SU-DHL-6 (cell line): ENCODE results near the gene CPNE5.

Experiments
- H2AFZ ChIP-seq: fragments of 200-600 bp; sonication (generic); 2 replicates; pipeline ENCODE4 v1.6.1; 2014; ENCODE audit warnings: low read depth, mild to moderate bottlenecking, moderate library complexity, mixed read lengths, antibody characterized with exemption, low read length; ENCODE audit not compliant: severe bottlenecking
- H3F3A ChIP-seq: fragments of 200-600 bp; shearing (Covaris generic); 2 replicates; pipeline ENCODE4 v1.6.0; 2016; ENCODE audit warnings: antibody characterized with exemption, mild to moderate bottlenecking; ENCODE audit not compliant: insufficient read depth
- H3K27ac ChIP-seq: fragments of 200-600 bp; sonication (generic); 2 replicates; pipeline ENCODE4 v1.5.1; 2016; ENCODE audit warnings: low read depth, mild to moderate bottlenecking, low read length, moderate library complexity, mixed read lengths
- H3K27me3 ChIP-seq: fragments of 200-600 bp; sonication (generic), shearing (Covaris generic); 2 replicates; pipeline ENCODE4 v1.6.0; 2014; ENCODE audit warnings: mild to moderate bottlenecking, low read length
- H3K36me3 ChIP-seq: fragments of 200-600 bp; sonication (generic); 2 replicates; pipeline ENCODE4 v1.6.1; 2014; ENCODE audit warnings: mild to moderate bottlenecking, low read length, mixed read lengths
- H3K4me2 ChIP-seq: fragments of 300-600, 200-600 bp; shearing (Covaris generic), sonication (generic); 2 replicates; pipeline ENCODE4 v1.6.0; 2014; ENCODE audit warnings: low read length, low read depth, mild to moderate bottlenecking; ENCODE audit not compliant: poor library complexity, severe bottlenecking
- H3K4me3 ChIP-seq: fragments of 200-600 bp; sonication (generic); 2 replicates; pipeline ENCODE4 v1.5.1; 2014; ENCODE audit warnings: antibody characterized with exemption, low read length, mild to moderate bottlenecking, mixed read lengths; ENCODE audit not compliant: insufficient read depth, poor library complexity, severe bottlenecking
- H3K79me2 ChIP-seq: fragments of 200-600 bp; sonication (generic); 2 replicates; pipeline ENCODE4 v1.6.1; 2014; ENCODE audit warnings: mild to moderate bottlenecking, low read length, moderate library complexity; ENCODE audit not compliant: insufficient read depth
- H3K9ac ChIP-seq: fragments of 200-600 bp; sonication (generic); 2 replicates; pipeline ENCODE4 v1.7.0; 2014; ENCODE audit warnings: mild to moderate bottlenecking, low read length
- H3K9me2 ChIP-seq: fragments of 200-600 bp; sonication (generic); replicated peaks from 2 replicates; pipeline ENCODE4 v1.6.1; 2014; ENCODE audit warnings: low read length; ENCODE audit not compliant: insufficient read depth
- H3K9me3 ChIP-seq: fragments of 200-600 bp; sonication (generic); 2 replicates; pipeline ENCODE4 v1.6.1; 2014; ENCODE audit warnings: low read length, mixed read lengths; ENCODE audit not compliant: insufficient read depth
- H4K20me1 ChIP-seq: fragments of 200-600 bp; sonication (generic); 2 replicates; pipeline ENCODE4 v1.6.1; 2014; ENCODE audit warnings: low read depth, mild to moderate bottlenecking, antibody characterized with exemption, low read length, moderate library complexity, mixed read lengths
- CTCF ChIP-seq: fragments of 200-600 bp; sonication (generic); IDR thresholded peaks from one replicate; pipeline ENCODE4 v1.5.1; 2017; ENCODE audit warnings: antibody characterized with exemption, mild to moderate bottlenecking, low read length, moderate library complexity; ENCODE audit not compliant: insufficient read depth, poor library complexity, severe bottlenecking
- EZH2phosphoT487 ChIP-seq: fragments of 200-600 bp; sonication (generic), shearing (Covaris generic); conservative IDR thresholded peaks from 2 replicates; pipeline ENCODE4 v1.6.1; 2018; ENCODE audit warnings: mild to moderate bottlenecking, antibody characterized with exemption, low read length, moderate library complexity, mixed read lengths

Gene CPNE5

GRCh38 chr6:36856277-36856676, 17.0 kb upstream of the CPNE5 start:
- Histone ChIP-seq H3K27ac (no peak overlapping the region), H2AFZ (no peak overlapping the region), H3F3A (no peaks in the 10 kb centered on the region), H4K20me1 (peaks cover 9% of the 10 kb centered on the region; the same call in 1 of the 2 replicates), H3K4me2 (no peak overlapping the region), H3K9ac (no peak overlapping the region), H3K4me3 (no peak overlapping the region), H3K79me2 (peaks cover 43% of the 10 kb centered on the region), H3K9me3 (no peaks in the 10 kb centered on the region), H3K27me3 (no peaks in the 10 kb centered on the region), H3K36me3 (peaks cover 28% of the 10 kb centered on the region), H3K9me2 (no peaks in the 10 kb centered on the region)
- no peak for TF ChIP-seq EZH2phosphoT487
- no peak for TF ChIP-seq CTCF

GRCh38 chr6:36855750-36856149, 16.5 kb upstream of the CPNE5 start:
- Histone ChIP-seq H2AFZ (no peak overlapping the region), H3K9me2 (no peaks in the 10 kb centered on the region), H3K4me3 (no peak overlapping the region), H3K36me3 (peaks cover 28% of the 10 kb centered on the region), H3K27me3 (no peaks in the 10 kb centered on the region), H3K4me2 (no peak overlapping the region), H3K9me3 (no peaks in the 10 kb centered on the region), H3K79me2 (peaks cover 38% of the 10 kb centered on the region), H3K27ac (no peak overlapping the region), H4K20me1 (peaks cover 9% of the 10 kb centered on the region; the same call in 1 of the 2 replicates), H3K9ac (no peak overlapping the region), H3F3A (no peaks in the 10 kb centered on the region)
- TF ChIP-seq EZH2phosphoT487 (no peak), CTCF (no peak)

- no peaks in the 10 kb centered on the region for H3K9me2 ChIP-seq
- H3K27ac ChIP-seq = no peak overlapping the region
- no peaks in the 10 kb centered on the region for H3K27me3 ChIP-seq
- H4K20me1 ChIP-seq = 0 out of 2 replicates have a peak, but pooled peaks cover 4% of the 10 kb centered on the region
- TF ChIP-seq EZH2phosphoT487 = no peak
- no peak for TF ChIP-seq CTCF
- no peaks in the 10 kb centered on the region for H3K9me3 ChIP-seq
- no peak overlapping the region for H3K9ac ChIP-seq
- no peak overlapping the region for H3K4me3 ChIP-seq
- no peak overlapping the region for H2AFZ ChIP-seq
- H3F3A ChIP-seq = no peaks in the 10 kb centered on the region
- H3K4me2 ChIP-seq = no peak overlapping the region
- peaks cover 16% of the 10 kb centered on the region for H3K79me2 ChIP-seq
- peaks cover 22% of the 10 kb centered on the region for H3K36me3 ChIP-seq
These were observed 14.1 kb upstream of the CPNE5 start for GRCh38 chr6:36853325-36853724.
